ENCODE results near the gene XPNPEP1.

- TF ChIP-seq CTCF (IDR thresholded peaks at IDR 0.05): no peak
- no peak for TF ChIP-seq POLR2A (IDR thresholded peaks at IDR 0.05)
- no peak for TF ChIP-seq EP300 (IDR thresholded peaks at IDR 0.05; ENCODE audit: low read depth)
These were observed 16.8 kb upstream of the XPNPEP1 start for GRCh38 chr10:109940117-109940516.

All from transverse colon (tissue), 3 donors.